ENCODE data around the gene PCDHA1.

The PCDHA1 gene

DNA sequence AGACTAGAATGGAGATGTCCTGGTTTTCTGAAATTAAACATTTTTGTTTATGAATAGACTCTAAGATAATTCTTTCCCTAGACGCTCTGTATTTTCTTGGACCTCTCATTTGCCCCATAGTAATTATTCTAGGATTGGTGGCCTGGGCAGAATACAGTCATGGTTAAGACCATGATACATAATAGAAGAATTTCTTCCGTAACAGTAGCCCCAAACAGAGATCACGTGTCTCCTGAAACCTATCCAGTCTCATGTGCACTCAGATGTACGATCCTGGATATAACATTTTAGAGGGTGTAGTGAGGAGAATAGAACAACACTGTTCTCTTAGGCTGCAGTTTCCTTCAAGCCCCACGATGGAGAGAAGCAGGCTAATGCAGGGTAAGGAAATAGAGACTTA lies 202.7 kb downstream of the PCDHA1 start:
- DNase-seq (ENCODE audit: low spot score) = no peak

GRCh38 chr5:140989254-140990020 lies 203.5 kb downstream of the PCDHA1 start:
- DNase-seq (ENCODE audit: low spot score) = no peak

GRCh38 chr5:140992828-140993227 lies 206.9 kb downstream of the PCDHA1 start:
- no peak for DNase-seq (ENCODE audit: low spot score)

DNA sequence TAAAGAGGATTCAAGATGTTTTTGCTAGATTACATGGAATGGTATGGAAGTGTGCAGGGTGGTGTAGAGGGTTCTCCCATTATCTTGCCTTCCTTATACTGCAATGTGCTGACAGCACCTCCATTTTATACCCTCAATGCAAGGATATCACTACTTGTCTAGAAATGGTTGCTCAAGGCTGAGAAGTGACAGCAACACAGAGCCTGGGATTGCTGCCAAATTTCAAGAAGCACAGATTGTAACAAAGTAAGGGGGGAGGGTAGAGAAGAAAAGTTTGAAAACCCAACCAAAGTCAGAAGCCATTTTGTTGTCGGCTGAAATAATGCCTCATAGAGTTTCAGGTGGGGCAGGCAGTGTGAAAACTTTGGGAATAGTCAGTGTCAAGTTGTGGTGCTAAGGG lies 210.1 kb downstream of the PCDHA1 start:
- no peak for DNase-seq (ENCODE audit: low spot score)

GRCh38 chr5:140998921-140999410 lies 213.0 kb downstream of the PCDHA1 start:
- no peak for DNase-seq (ENCODE audit: low spot score)

- DNase-seq (ENCODE audit: low spot score) = no peak
Measured at GRCh38 chr5:141001446-141001843, 215.5 kb downstream of the PCDHA1 start.

- DNase-seq (ENCODE audit: low spot score) = peak; percentile 10
Measured at GRCh38 chr5:141001844-141002604, 216.1 kb downstream of the PCDHA1 start.

- DNase-seq (ENCODE audit: low spot score) = no peak
Measured at GRCh38 chr5:141002605-141002965, 216.6 kb downstream of the PCDHA1 start.

DNA sequence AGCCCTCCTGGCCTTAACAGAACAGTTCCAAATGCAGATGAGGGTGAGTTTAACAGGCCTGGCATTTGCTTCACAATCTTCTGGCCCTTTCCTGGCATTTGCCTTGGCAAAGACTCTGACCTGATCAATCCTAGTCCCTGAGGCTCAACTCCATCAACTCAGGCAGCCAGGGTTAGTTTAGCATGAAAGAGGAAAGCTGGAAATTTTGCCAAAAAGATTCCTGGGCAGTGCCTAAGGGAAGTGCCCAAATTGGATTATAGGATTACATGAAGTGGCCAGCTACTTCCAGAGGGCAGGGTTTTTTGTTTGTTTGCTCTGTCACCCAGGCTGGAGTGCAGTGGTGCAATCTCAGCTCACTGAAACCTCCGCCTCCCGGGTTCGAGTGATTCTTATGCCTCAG lies 217.1 kb downstream of the PCDHA1 start:
- no peak for DNase-seq (ENCODE audit: low spot score)

- DNase-seq (ENCODE audit: low spot score) = no peak
Measured at GRCh38 chr5:141003791-141004611, 218.1 kb downstream of the PCDHA1 start.

GRCh38 chr5:141007791-141008190 lies 221.9 kb downstream of the PCDHA1 start:
- no peak for DNase-seq (ENCODE audit: low spot score)

DNA sequence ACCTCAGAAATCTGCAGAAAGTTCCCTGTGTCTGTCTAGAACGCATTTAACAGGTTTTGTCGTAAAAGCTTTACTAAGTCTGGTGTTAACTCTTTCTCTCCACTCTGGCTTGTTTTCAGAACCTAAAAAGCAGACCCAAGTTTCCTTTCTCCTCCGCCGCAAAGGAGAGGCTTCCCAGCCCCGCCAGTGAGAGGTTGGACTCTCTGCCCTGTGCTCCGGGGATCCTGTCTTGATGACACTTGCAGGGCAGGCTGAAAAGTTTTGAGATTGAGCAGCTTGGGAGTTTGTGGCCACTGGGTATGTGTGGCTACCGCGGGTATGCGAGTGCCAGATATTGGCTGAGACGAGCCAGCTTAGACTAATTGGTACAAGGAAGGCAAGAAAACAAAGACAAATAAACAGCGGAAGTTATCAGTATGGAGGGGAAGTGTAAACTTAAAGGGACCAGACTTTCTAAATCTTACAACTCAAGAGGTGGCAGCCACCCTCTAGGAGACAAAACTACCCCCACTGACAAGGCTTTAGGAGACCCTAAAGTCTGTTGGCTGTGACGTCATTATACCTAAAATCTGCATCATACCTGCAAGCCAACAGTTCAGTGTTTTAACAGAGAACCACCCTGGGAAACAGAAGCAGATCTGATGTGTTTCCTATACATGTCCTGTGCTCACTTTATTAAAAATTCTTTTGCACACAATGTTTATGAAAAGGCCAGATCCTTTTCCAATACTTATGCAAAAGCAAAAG lies 224.3 kb downstream of the PCDHA1 start:
- DNase-seq (ENCODE audit: low spot score) = no peak

DNA sequence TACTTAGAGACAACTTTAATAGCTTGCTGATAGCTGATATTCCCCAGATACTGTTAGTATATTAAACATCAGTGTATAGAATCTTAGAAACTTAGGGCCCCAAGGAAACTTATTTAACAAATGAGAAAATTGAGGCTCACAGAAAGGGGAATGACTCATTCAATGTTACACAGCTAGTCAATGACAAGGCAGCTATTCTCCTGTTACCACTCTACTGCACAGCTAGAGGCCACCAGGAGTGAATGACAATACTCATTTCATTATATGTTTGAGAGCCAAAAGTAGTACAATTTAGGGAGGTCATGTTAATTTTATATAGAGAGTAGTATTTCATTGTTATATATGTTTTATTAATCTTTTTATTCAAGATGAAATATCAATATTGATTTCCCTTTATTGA lies 232.0 kb downstream of the PCDHA1 start:
- DNase-seq (ENCODE audit: low spot score) = no peak

DNA sequence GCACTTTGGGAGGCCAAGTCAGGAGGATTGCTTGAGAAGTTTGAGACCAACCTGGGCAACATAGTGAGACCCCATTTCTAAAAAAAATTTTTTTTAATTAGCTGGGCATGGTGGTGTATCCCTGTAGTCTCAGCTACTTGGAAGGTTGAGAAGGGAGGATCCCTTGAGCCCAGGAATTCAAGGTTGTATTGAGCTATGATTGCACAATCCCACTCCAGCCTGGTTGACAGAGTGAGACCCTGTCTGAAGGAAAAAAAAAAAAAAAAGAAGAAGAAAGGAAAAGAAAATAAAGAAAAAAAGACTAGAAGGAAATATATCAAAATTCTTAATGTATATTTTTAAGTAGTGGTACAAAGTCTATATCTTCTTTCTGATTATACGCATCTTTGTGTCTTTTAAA lies 236.4 kb downstream of the PCDHA1 start:
- no peak for DNase-seq (ENCODE audit: low spot score)

- no peak for DNase-seq (ENCODE audit: low spot score)
Measured at GRCh38 chr5:141031006-141031405, 245.1 kb downstream of the PCDHA1 start.

- DNase-seq (ENCODE audit: low spot score) = no peak
Measured at GRCh38 chr5:141032626-141033025, 246.7 kb downstream of the PCDHA1 start.

- DNase-seq (ENCODE audit: low spot score) = no peak
Measured at GRCh38 chr5:141039061-141039460, 253.1 kb downstream of the PCDHA1 start.

DNA sequence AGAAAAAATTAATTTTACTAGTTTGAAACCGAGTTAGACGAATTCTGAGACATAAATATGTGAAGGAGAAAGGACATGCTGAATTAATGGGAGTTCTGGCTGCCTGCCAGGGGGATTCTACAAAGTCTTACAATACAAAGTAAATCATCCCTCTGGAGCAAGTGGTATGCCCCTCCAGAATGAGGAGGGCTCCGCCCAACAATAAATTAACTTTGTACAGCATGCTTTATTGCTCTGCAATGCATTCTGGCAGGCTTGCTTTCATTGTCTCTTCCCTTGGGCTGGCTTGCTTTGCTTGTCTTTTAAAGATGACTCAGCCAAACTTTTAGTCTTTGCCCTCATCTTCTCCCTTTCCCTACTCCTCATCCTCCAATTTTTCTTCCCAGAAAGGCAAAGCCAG lies 253.6 kb downstream of the PCDHA1 start:
- no peak for DNase-seq (ENCODE audit: low spot score)

DNA sequence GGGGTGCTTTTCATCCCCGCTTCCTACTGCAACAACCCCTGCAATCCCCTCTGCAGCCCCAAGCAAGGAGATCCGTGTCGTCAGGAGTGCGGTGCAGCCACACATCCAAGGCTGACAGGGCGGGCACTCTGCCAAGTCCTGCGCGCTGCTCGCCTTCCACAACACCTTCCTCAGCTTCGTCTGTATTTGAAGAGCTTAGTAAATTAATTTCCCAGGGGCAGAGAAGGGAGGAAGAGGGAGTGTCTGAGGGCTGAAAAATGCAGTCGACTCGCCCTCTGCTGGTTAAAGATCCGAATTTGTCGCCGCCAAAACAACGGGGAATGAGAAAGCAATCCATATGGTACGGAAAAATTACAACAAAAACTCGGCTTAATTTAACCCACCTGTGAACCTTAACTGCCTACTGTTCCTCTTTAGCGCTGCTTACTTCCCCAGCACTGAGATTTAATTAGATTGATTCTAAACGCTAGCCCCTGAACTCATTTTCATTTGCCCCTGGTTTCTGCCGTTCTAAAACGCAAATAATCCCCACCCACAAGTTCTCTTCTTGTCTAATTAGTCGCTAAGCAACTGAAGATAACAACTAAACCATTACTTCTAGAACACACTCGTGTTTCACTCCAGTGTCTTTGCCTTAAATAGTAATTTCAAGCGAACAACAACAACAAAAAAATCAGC lies 254.3 kb downstream of the PCDHA1 start:
- DNase-seq (ENCODE audit: low spot score) = peak; percentile 10

- peak; percentile 78 for DNase-seq (ENCODE audit: low spot score)
Measured at GRCh38 chr5:141040771-141041426, 255.0 kb downstream of the PCDHA1 start.

DNA sequence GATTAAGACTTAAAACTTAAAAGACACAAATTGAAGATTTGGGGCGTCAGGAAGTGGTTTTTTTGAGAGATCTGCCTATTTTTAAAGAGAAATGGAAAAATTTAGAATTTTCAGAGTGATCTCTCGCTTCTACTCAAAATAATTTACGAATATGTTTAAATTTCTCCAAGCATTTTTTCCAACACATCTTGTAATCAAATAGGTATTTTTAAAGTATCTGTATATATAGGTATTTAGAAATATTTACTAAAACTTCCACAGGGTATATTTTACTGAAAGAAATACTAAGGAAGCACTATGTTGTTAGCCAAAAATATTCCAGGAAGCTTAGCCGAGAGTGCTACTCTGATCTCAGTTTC lies 255.5 kb downstream of the PCDHA1 start:
- DNase-seq (ENCODE audit: low spot score) = no peak
